Peyer's patch (tissue), 4 donors: ENCODE measurements around the gene SUPT3H. TPM values are rescaled to one million over a fixed set of nuclear protein-coding genes. Genes with fewer than 3 reads are reported as not detected.

Experiments used
- DNase-seq, 3 donors: peaks; one replicate each; pipeline ENCODE4 v3.0.0-alpha.2; 2017 to 2019
- H3K27ac ChIP-seq, 4 donors: fragments of 200-600 bp; sonication (generic); one replicate each; pipeline ENCODE4 v1.5.1; 2016 to 2019
- H3K27me3 ChIP-seq, 2 donors: fragments of 200-600 bp; sonication (generic); one replicate each; pipeline ENCODE4 v1.5.1; 2019
- H3K36me3 ChIP-seq, 3 donors: fragments of 200-600 bp; sonication (generic); one replicate each; pipeline ENCODE4 v1.5.1; 2016 to 2019
- H3K4me1 ChIP-seq, 4 donors: fragments of 200-600 bp; sonication (generic); one replicate each; pipeline ENCODE4 v1.5.1; 2016 to 2019
- H3K4me3 ChIP-seq, 4 donors: fragments of 200-600 bp; sonication (generic); 1 replicate in 3 of 4; 2 replicates in 1 of 4; pipeline ENCODE4 v1.5.1; 2016 to 2019; ENCODE audit warnings: mild to moderate bottlenecking in 1 of 4
- H3K9me3 ChIP-seq, 4 donors: fragments of 200-600 bp; sonication (generic); one replicate each; pipeline ENCODE4 v1.5.1; 2016 to 2019; ENCODE audit warnings: mild to moderate bottlenecking in 1 of 4
- POLR2A ChIP-seq, 2 donors: fragments of 450-650 bp; IDR thresholded peaks; one replicate each; pipeline ENCODE4 v1.5.1; 2017; ENCODE audit warnings: antibody characterized with exemption in 2 of 2, mild to moderate bottlenecking in 2 of 2, moderate library complexity in 2 of 2
- total RNA-seq, 4 donors: library from RNA; depleted of rRNA; stranded (reverse); fragments of >200 nt; gene quantifications; one replicate each; pipeline ENCODE4 v1.1.0, GENCODE V29; 2016
- TF ChIP-seq, protein P1 (sequence below), 6 experiments: fragments of 450-650 bp in 4 of 6; fragments of 200-600 bp in 2 of 6; sonication (generic) in 1 of 6; IDR thresholded peaks; one replicate each; pipeline ENCODE4 v1.5.1; 2017 to 2019; ENCODE audit warnings: antibody characterized with exemption in 6 of 6, mild to moderate bottlenecking in 3 of 6, moderate library complexity in 1 of 6

SUPT3H gene
- total RNA-seq, 4 donors from 2014 or later: 2.0 to 17.3 (median 2.7) TPM

DNA sequence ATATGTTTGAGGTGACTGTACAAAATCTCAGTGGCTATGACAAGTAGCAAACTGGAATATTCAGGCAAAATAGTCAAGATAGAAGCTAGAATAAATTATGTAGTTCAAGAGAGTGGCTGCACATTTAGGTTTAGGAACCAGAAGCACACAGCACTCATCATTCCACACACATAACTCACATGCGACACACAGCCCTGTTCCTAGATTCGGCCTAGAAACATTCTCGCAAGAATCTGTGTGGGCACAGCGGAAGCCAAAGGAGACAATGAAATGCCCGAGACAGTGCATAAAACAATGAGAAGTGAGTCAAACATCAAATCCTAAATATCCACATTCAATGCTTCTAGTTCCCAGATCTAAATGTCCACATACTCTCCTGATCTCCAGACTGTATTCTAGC is 9.5 kb upstream of the SUPT3H start:
- DNase-seq: no peak
- no peaks in the 10 kb centered on the region for H3K27me3 ChIP-seq
- no peaks in the 10 kb centered on the region for H3K36me3 ChIP-seq
- H3K27ac ChIP-seq: no peak overlapping the region
- H3K9me3 ChIP-seq: no peaks in the 10 kb centered on the region
- no peaks in the 10 kb centered on the region for H3K4me1 ChIP-seq
- H3K4me3 ChIP-seq: no peak overlapping the region
- TF ChIP-seq, protein P1, sequence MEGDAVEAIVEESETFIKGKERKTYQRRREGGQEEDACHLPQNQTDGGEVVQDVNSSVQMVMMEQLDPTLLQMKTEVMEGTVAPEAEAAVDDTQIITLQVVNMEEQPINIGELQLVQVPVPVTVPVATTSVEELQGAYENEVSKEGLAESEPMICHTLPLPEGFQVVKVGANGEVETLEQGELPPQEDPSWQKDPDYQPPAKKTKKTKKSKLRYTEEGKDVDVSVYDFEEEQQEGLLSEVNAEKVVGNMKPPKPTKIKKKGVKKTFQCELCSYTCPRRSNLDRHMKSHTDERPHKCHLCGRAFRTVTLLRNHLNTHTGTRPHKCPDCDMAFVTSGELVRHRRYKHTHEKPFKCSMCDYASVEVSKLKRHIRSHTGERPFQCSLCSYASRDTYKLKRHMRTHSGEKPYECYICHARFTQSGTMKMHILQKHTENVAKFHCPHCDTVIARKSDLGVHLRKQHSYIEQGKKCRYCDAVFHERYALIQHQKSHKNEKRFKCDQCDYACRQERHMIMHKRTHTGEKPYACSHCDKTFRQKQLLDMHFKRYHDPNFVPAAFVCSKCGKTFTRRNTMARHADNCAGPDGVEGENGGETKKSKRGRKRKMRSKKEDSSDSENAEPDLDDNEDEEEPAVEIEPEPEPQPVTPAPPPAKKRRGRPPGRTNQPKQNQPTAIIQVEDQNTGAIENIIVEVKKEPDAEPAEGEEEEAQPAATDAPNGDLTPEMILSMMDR (IDR thresholded peaks at IDR 0.05): no peak
- TF ChIP-seq POLR2A (IDR thresholded peaks at IDR 0.05): no peak

DNA sequence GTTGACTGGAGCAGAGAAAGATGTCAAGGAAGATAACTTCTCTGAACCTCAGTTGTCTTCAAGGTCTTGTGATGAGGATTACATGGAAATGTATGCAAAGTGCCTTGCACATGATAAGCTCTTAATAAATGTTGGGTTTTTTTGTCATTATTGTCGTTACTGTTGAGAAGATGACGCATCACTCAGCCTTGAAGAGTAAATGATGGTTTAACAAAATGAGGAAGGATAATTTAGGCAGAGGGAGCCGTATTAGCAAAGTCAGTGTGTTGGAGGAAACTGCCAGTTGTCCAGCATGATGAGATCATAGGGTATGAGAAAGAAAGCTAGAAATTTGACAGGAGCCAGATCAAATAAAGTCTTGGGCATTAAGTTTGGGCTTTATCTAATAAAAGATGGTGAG is 8.8 kb upstream of the SUPT3H start:
- Histone ChIP-seq H3K27ac (no peak overlapping the region), H3K27me3 (no peaks in the 10 kb centered on the region), H3K36me3 (no peaks in the 10 kb centered on the region), H3K4me3 (no peak overlapping the region), H3K9me3 (no peaks in the 10 kb centered on the region), H3K4me1 (no peaks in the 10 kb centered on the region)
- TF ChIP-seq, protein P1 (IDR thresholded peaks at IDR 0.05): no peak
- DNase-seq: no peak

DNA sequence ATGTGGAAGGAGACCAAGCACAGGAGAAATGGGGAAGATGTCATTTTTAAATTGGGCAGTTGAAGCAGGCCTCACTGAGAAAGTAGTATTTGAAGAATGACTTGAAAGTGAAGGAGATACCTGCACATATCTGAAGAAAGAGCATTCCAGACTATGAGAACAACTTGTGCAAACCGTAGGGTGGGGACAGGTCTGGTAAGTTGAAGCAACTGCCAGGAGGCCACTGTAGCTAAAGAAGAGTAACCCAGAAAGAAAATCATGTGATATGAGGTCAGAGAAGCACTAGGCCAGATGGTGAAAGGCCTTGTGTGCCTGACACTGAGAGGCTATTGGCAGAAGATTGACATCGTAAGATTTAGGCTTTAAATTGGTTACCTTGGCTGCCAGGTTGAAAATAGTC is 4.7 kb upstream of the SUPT3H start:
- no peak for TF ChIP-seq POLR2A (IDR thresholded peaks at IDR 0.05)
- TF ChIP-seq, protein P1 (IDR thresholded peaks at IDR 0.05): no peak
- H3K27ac ChIP-seq: no peak overlapping the region
- H3K27me3 ChIP-seq: no peaks in the 10 kb centered on the region
- no peak for DNase-seq
- no peak overlapping the region for H3K4me3 ChIP-seq
- H3K4me1 ChIP-seq: no peaks in the 10 kb centered on the region
- no peaks in the 10 kb centered on the region for H3K36me3 ChIP-seq
- no peaks in the 10 kb centered on the region for H3K9me3 ChIP-seq

DNA sequence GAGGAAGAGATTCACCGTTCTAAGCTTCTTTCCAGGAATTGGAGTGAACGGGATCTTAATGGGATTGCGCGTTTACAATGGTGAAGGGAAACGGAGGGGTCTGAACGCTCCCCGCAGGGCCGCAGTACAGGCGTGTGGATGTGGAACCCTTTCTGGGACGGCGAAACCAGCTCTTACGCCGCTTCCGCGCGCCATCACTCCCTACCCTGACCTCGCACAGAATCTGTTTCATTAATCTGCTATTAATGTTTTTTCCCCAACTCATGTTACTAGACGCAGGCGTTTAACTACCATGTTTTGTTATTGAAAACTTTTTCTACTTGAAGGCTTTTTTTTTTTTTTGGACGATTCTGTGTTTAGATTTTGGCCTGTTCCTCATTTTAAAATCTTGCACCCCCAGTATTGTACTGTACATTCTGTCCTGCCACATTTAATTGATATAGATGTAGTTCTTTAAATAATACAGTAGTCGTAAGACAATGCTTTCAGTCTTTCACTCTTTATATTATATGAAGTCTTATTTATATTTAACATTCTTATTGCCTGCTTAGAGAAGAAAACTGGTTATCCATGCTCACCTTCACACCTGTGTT is 696 bp upstream of the SUPT3H start:
- no peaks in the 10 kb centered on the region for H3K9me3 ChIP-seq
- H3K27me3 ChIP-seq: no peaks in the 10 kb centered on the region
- no peak for TF ChIP-seq POLR2A (IDR thresholded peaks at IDR 0.05)
- TF ChIP-seq, protein P1 (IDR thresholded peaks at IDR 0.05): no peak
- peak overlapping the region; percentile 93 to 98 (median 98) for H3K27ac ChIP-seq
- H3K36me3 ChIP-seq: no peaks in the 10 kb centered on the region
- peak in 2 of 3 donors; percentile 39 to 64 for DNase-seq
- peaks cover 0 to 5% (median 0%) of the 10 kb centered on the region in 4 donors for H3K4me1 ChIP-seq
- H3K4me3 ChIP-seq: peak overlapping the region; percentile 68 to 95 (median 92)

DNA sequence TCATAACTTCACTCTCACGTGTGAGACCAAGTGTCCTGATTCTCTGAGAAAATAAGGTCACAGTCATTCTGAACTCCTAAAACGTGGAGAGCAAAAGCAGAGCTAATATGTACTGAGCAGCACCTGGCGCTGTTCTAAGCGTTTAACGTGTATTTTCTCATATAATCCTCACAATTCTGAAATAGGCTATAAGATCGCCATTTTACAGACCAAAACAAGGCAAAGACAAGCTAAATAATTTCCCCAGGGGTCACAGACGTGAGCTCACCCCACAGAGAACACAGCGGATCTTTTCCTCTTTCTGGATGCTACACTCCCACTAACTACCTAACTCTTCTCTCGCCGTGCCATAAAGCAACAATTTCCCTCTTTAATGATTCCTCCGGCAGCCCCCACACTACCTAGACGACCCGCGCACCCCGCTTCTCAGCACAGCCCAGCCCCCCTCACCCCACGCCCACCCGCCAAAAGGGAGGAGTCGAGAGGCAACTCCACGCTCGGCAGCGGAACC is 636 bp downstream of the SUPT3H start:
- peak overlapping the region; percentile 68 to 95 (median 92) for H3K4me3 ChIP-seq
- no peaks in the 10 kb centered on the region for H3K9me3 ChIP-seq
- H3K27me3 ChIP-seq: no peaks in the 10 kb centered on the region
- H3K36me3 ChIP-seq: no peaks in the 10 kb centered on the region
- H3K4me1 ChIP-seq: peaks cover 0 to 5% (median 0%) of the 10 kb centered on the region in 4 donors
- DNase-seq: peak in 1 of 3 donors; percentile 78
- TF ChIP-seq POLR2A (IDR thresholded peaks at IDR 0.05): no peak
- TF ChIP-seq, protein P1 (IDR thresholded peaks at IDR 0.05): no peak
- H3K27ac ChIP-seq: peak overlapping the region; percentile 93 to 98 (median 98)
